Astrocyte (in vitro differentiated cells and primary cell): ENCODE data around the gene AP5B1. TPM values are rescaled to one million over a fixed set of nuclear protein-coding genes. Genes with fewer than 3 reads are reported as not detected.

Experiments
- DNase-seq: peaks from one replicate; pipeline ENCODE4 v3.0.0-alpha.2; 2010; ENCODE audit warnings: low read depth
- FAIRE-seq: peaks from 2 replicates; lab custom pipeline; 2011; peaks lifted over from hg19 to GRCh38; lab: Jason Lieb, UNC
- H2AFZ ChIP-seq: 2 replicates; pipeline ENCODE4 v1.6.0; 2012; ENCODE audit warnings: low read depth, low read length, inconsistent platforms
- H3K27ac ChIP-seq: 2 replicates; pipeline ENCODE4 v1.5.1; 2011; ENCODE audit warnings: low read depth, low read length, inconsistent platforms
- H3K27me3 ChIP-seq: 2 replicates; pipeline ENCODE4 v1.6.0; 2011; ENCODE audit warnings: low read length, inconsistent platforms; ENCODE audit not compliant: insufficient read depth
- H3K36me3 ChIP-seq: 2 replicates; pipeline ENCODE4 v1.5.1; 2011; ENCODE audit warnings: low read length, inconsistent platforms; ENCODE audit not compliant: insufficient read depth
- H3K4me1 ChIP-seq: 2 replicates; pipeline ENCODE4 v1.5.1; 2011; ENCODE audit warnings: low read length, inconsistent platforms; ENCODE audit not compliant: insufficient read depth
- H3K4me2 ChIP-seq: 2 replicates; pipeline ENCODE4 v1.6.0; 2012; ENCODE audit warnings: low read length, inconsistent platforms
- H3K4me3 ChIP-seq: 2 replicates; pipeline ENCODE4 v1.5.1; 2011; ENCODE audit warnings: low read depth, mild to moderate bottlenecking, low read length, inconsistent platforms; ENCODE audit not compliant: insufficient read depth
- H3K79me2 ChIP-seq: 2 replicates; pipeline ENCODE4 v1.6.0; 2012; ENCODE audit warnings: mild to moderate bottlenecking, low read length, inconsistent platforms; ENCODE audit not compliant: insufficient read depth
- H3K9ac ChIP-seq: 2 replicates; pipeline ENCODE4 v1.6.0; 2012; ENCODE audit warnings: mild to moderate bottlenecking, low read length, inconsistent platforms
- H3K9me3 ChIP-seq: 2 replicates; pipeline ENCODE4 v1.5.1; 2012; ENCODE audit warnings: low read depth, mild to moderate bottlenecking, low read length, inconsistent platforms; ENCODE audit not compliant: insufficient read depth
- H4K20me1 ChIP-seq: 2 replicates; pipeline ENCODE4 v1.6.0; 2012; ENCODE audit warnings: low read length, inconsistent platforms; ENCODE audit not compliant: insufficient read depth
- H3K27ac Mint-ChIP-seq: one replicate; pipeline ENCODE4 v1.8.0; 2021; ENCODE audit warnings: mild to moderate bottlenecking, mixed read lengths; ENCODE audit not compliant: unreplicated experiment
- H3K27me3 Mint-ChIP-seq: one replicate; pipeline ENCODE4 v1.8.0; 2021; ENCODE audit warnings: low read depth, mixed read lengths; ENCODE audit not compliant: unreplicated experiment
- H3K36me3 Mint-ChIP-seq: one replicate; pipeline ENCODE4 v1.8.0; 2021; ENCODE audit warnings: low read depth, mixed read lengths; ENCODE audit not compliant: unreplicated experiment
- H3K4me1 Mint-ChIP-seq: one replicate; pipeline ENCODE4 v1.8.0; 2021; ENCODE audit warnings: low read depth, mixed read lengths; ENCODE audit not compliant: unreplicated experiment
- H3K4me3 Mint-ChIP-seq: one replicate; pipeline ENCODE4 v1.8.0; 2021; ENCODE audit warnings: mild to moderate bottlenecking, moderate library complexity, mixed read lengths; ENCODE audit not compliant: unreplicated experiment
- H3K9me3 Mint-ChIP-seq: one replicate; pipeline ENCODE4 v1.8.0; 2021; ENCODE audit warnings: mild to moderate bottlenecking, mixed read lengths; ENCODE audit not compliant: unreplicated experiment
- EZH2 ChIP-seq: IDR thresholded peaks from 2 replicates; pipeline ENCODE4 v1.6.1; 2012; ENCODE audit warnings: mild to moderate bottlenecking, low read length, inconsistent platforms; ENCODE audit not compliant: insufficient read depth
- total RNA-seq: library from RNA; stranded (reverse); gene quantifications from 2 replicates; pipeline ENCODE4 v1.2.1, GENCODE V29; 2021
- TF ChIP-seq, protein P1 (sequence below): IDR thresholded peaks from 2 replicates; pipeline ENCODE4 v1.5.1; 2011; ENCODE audit warnings: low read depth, mild to moderate bottlenecking, inconsistent platforms, low read length, moderate library complexity; ENCODE audit not compliant: insufficient read depth

AP5B1 gene
- total RNA-seq, 1 donor from 2014 or later: 10.9 TPM

DNA sequence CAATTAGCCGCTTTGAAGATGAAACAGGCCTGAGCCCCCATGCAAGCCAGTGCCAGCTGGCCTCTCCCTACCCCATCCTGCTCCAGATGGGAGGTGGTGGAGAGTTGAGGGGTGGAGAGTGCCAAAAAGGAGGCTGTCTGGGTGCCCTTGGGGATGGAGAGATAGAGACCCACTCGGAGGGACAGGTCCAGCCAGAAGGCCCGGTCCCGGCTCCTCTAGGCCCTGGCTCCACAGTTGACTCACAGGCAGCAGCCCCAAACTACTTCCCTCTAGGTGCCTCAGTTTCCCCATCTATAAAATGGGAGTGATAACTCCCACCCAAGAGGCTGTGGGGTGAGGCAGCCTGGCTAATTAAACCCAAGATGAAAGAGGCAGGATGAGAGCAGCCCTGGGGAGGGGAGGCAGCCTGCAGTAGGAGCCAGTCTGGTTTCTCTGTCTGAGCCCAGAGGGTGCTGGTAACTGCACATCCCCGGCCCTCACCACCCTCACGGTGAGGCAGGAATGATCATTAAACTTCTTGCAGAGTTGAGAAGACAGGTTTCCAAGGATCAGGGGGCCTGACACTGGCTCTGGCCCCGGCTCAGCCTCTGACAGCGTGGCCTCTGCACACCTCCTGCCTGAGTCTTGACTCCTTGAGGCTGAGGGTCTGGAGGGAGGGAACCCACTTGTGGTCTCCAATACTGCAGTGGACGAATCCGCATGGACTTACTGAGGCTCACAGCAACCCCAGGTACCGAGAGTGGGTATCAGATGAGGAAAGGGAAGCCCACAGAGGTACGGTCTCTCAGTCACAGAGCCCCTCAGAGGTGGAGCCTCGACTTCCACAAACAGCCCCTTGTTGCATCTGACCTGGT lies 1.4 kb upstream of the AP5B1 start:
- H3K36me3 ChIP-seq: no peaks in the 10 kb centered on the region
- H3K27ac ChIP-seq: no peak overlapping the region
- DNase-seq (no peak), FAIRE-seq (no peak)
- H3K9me3 Mint-ChIP-seq: peaks cover 3% of the 10 kb centered on the region
- no peak overlapping the region for H3K27ac Mint-ChIP-seq
- no peak overlapping the region for H3K4me3 Mint-ChIP-seq
- H3K4me2 ChIP-seq: no peak overlapping the region
- H3K27me3 ChIP-seq: peaks cover 25% of the 10 kb centered on the region
- no peak overlapping the region for H2AFZ ChIP-seq
- H3K79me2 ChIP-seq: peaks cover 18% of the 10 kb centered on the region
- TF ChIP-seq, protein P1, sequence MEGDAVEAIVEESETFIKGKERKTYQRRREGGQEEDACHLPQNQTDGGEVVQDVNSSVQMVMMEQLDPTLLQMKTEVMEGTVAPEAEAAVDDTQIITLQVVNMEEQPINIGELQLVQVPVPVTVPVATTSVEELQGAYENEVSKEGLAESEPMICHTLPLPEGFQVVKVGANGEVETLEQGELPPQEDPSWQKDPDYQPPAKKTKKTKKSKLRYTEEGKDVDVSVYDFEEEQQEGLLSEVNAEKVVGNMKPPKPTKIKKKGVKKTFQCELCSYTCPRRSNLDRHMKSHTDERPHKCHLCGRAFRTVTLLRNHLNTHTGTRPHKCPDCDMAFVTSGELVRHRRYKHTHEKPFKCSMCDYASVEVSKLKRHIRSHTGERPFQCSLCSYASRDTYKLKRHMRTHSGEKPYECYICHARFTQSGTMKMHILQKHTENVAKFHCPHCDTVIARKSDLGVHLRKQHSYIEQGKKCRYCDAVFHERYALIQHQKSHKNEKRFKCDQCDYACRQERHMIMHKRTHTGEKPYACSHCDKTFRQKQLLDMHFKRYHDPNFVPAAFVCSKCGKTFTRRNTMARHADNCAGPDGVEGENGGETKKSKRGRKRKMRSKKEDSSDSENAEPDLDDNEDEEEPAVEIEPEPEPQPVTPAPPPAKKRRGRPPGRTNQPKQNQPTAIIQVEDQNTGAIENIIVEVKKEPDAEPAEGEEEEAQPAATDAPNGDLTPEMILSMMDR: no peak
- TF ChIP-seq EZH2: no peak
- no peak overlapping the region for H3K4me3 ChIP-seq
- peaks cover 7% of the 10 kb centered on the region for H3K36me3 Mint-ChIP-seq
- peaks cover 31% of the 10 kb centered on the region for H3K27me3 Mint-ChIP-seq
- peaks cover 4% of the 10 kb centered on the region for H3K4me1 Mint-ChIP-seq
- no peaks in the 10 kb centered on the region for H3K9me3 ChIP-seq
- peaks cover 23% of the 10 kb centered on the region for H4K20me1 ChIP-seq
- no peak overlapping the region for H3K9ac ChIP-seq
- peaks cover 6% of the 10 kb centered on the region for H3K4me1 ChIP-seq

DNA sequence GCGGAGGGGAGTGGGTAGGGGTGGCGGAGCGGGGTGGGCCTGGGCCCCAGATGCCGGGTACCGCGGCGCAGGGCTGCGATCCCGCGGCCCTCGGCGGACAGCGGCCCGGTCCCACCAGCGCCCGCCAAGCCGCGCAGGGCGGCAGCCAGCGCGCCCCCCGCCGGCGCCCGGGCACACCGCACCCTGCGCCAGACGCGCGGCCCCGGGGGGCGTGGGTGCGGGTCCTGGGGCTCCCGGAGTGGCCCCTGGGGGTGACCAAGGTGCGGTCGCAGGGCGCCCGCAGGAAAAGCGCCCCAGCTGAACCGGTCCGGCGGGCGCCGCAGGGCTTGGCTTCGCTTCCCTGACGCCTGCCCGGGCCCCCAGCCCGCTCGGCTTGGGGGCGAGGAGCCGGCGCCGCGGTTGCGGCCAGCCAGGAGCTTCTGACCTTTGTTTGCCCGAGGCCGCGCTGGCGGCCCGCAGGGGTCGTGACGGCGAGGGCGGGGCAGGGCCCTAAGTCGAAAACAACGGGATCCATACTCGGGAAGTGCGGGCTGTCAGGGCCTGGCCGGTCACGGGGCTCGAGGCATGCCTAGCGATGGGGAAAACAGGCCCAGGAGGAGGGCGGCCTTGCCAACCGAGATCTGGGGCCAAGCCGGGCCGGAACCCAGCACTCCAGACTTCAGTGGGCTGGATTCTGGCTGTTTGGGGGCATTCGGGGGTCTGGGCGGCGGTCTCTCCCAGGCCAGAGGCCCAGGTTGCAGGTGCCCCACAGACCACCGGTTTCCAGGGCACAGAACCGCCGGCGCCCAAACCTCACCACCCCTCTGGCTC lies 581 bp upstream of the AP5B1 start:
- no peaks in the 10 kb centered on the region for H3K9me3 ChIP-seq
- TF ChIP-seq, protein P1: no peak
- no peak for TF ChIP-seq EZH2
- peaks cover 31% of the 10 kb centered on the region for H4K20me1 ChIP-seq
- Mint-ChIP-seq H3K27me3 (peaks cover 31% of the 10 kb centered on the region), H3K9me3 (peaks cover 3% of the 10 kb centered on the region), H3K4me1 (peaks cover 7% of the 10 kb centered on the region), H3K27ac (no peak overlapping the region), H3K4me3 (peak overlapping the region; percentile 62), H3K36me3 (peaks cover 10% of the 10 kb centered on the region)
- H3K4me3 ChIP-seq: peak overlapping the region; percentile 23
- no peaks in the 10 kb centered on the region for H3K36me3 ChIP-seq
- FAIRE-seq: no peak
- H2AFZ ChIP-seq: peak overlapping the region; percentile 63
- H3K9ac ChIP-seq: no peak overlapping the region
- H3K27me3 ChIP-seq: peaks cover 20% of the 10 kb centered on the region
- peak overlapping the region; percentile 86 for H3K4me2 ChIP-seq
- H3K79me2 ChIP-seq: peaks cover 18% of the 10 kb centered on the region
- no peak overlapping the region for H3K27ac ChIP-seq
- H3K4me1 ChIP-seq: peaks cover 6% of the 10 kb centered on the region
- DNase-seq: no peak
